ENCODE results near the gene CTNND2. TPM values are rescaled to one million over a fixed set of nuclear protein-coding genes. Genes with fewer than 3 reads are reported as not detected.

Gene CTNND2
- total and polyA plus RNA-seq, 9 of the 15 experiments (the other 6 are each of a cell fraction or from before 2014, with no cell fraction given): 0.03 to 0.35 TPM; not detected in 7

- TF ChIP-seq, protein P1, sequence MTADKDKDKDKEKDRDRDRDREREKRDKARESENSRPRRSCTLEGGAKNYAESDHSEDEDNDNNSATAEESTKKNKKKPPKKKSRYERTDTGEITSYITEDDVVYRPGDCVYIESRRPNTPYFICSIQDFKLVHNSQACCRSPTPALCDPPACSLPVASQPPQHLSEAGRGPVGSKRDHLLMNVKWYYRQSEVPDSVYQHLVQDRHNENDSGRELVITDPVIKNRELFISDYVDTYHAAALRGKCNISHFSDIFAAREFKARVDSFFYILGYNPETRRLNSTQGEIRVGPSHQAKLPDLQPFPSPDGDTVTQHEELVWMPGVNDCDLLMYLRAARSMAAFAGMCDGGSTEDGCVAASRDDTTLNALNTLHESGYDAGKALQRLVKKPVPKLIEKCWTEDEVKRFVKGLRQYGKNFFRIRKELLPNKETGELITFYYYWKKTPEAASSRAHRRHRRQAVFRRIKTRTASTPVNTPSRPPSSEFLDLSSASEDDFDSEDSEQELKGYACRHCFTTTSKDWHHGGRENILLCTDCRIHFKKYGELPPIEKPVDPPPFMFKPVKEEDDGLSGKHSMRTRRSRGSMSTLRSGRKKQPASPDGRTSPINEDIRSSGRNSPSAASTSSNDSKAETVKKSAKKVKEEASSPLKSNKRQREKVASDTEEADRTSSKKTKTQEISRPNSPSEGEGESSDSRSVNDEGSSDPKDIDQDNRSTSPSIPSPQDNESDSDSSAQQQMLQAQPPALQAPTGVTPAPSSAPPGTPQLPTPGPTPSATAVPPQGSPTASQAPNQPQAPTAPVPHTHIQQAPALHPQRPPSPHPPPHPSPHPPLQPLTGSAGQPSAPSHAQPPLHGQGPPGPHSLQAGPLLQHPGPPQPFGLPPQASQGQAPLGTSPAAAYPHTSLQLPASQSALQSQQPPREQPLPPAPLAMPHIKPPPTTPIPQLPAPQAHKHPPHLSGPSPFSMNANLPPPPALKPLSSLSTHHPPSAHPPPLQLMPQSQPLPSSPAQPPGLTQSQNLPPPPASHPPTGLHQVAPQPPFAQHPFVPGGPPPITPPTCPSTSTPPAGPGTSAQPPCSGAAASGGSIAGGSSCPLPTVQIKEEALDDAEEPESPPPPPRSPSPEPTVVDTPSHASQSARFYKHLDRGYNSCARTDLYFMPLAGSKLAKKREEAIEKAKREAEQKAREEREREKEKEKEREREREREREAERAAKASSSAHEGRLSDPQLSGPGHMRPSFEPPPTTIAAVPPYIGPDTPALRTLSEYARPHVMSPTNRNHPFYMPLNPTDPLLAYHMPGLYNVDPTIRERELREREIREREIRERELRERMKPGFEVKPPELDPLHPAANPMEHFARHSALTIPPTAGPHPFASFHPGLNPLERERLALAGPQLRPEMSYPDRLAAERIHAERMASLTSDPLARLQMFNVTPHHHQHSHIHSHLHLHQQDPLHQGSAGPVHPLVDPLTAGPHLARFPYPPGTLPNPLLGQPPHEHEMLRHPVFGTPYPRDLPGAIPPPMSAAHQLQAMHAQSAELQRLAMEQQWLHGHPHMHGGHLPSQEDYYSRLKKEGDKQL (CRISPR knock-in tag; IDR thresholded peaks at IDR 0.05; ENCODE audit: borderline replicate concordance): no peak
- TF ChIP-seq DNMT1 (IDR thresholded peaks at IDR 0.05) (no peak), SMARCB1 (IDR thresholded peaks at IDR 0.05; ENCODE audit: insufficient read length, low read depth) (no peak), SLC30A9 (CRISPR knock-in tag; IDR thresholded peaks at IDR 0.05) (no peak), ZNF551 (CRISPR knock-in tag; IDR thresholded peaks at IDR 0.05) (no peak), ZNF263 (CRISPR knock-in tag; IDR thresholded peaks at IDR 0.05; ENCODE audit: borderline replicate concordance) (no peak), CBFA2T2 (conservative IDR thresholded peaks at IDR 0.05) (no peak), THRAP3 (IDR thresholded peaks at IDR 0.05; ENCODE audit: borderline replicate concordance) (no peak)
- TF ChIP-seq, protein P2, sequence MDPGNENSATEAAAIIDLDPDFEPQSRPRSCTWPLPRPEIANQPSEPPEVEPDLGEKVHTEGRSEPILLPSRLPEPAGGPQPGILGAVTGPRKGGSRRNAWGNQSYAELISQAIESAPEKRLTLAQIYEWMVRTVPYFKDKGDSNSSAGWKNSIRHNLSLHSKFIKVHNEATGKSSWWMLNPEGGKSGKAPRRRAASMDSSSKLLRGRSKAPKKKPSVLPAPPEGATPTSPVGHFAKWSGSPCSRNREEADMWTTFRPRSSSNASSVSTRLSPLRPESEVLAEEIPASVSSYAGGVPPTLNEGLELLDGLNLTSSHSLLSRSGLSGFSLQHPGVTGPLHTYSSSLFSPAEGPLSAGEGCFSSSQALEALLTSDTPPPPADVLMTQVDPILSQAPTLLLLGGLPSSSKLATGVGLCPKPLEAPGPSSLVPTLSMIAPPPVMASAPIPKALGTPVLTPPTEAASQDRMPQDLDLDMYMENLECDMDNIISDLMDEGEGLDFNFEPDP (CRISPR knock-in tag; IDR thresholded peaks at IDR 0.05): no peak
These were observed 381.4 kb downstream of the CTNND2 start (continued) for GRCh38 chr5:11522796-11523195.

Measured in K562 (cell line).